Right renal cortex interstitium (tissue), 3 donors: ENCODE measurements around the gene NQO1. TPM values are rescaled to one million over a fixed set of nuclear protein-coding genes. Genes with fewer than 3 reads are reported as not detected.

Experiments used
- DNase-seq, 3 donors: peaks; one replicate each; pipeline ENCODE4 v3.0.0-alpha.2; 2013; ENCODE audit warnings: low read depth in 3 of 3, low spot score in 2 of 3
- polyA plus RNA-seq, 3 donors: library from polyadenylated mRNA; unstranded; fragments of 120-200 nt; gene quantifications; one replicate each; pipeline ENCODE4 v1.2.1, GENCODE V29; 2013; ENCODE audit not compliant: insufficient read length in 3 of 3

The NQO1 gene
- polyA plus RNA-seq, 3 donors = 26.5 to 28.7 (median 28.1) TPM

DNA sequence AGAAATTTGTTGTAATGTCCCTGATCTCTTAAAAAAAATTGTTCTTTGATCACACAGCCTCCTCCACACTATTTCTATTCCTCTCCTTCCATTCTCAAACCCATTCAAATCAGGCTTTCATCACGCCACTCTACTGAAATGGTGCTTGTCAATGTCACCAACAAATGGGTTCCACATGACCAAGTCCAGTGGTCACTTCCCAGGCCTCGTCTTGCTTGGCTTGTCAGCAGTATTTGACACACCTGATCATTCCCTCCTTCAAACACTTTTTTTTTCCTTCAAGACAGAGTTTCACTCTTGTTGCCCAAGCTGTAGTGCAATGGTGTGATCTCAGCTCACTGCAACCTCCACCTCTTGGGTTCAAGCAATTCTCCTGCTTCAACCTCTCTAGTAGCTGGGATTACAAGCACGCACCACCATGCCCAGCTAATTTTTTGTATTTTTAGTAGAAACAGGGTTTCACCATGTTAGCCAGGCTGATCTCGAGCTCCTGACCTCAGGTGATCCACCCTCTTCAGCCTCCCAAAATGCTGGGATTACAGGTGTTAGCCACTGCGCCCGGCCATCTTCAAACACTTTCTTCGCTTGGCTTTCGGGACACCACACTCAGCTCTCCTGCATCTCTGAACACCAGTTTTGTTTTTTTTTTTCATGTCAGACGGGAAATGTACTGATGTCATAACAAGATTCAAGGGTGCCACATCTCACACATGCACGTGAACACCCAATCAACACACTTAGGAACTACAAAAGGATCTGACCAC, 18.3 kb downstream of the NQO1 start:
- no peak for DNase-seq

DNA sequence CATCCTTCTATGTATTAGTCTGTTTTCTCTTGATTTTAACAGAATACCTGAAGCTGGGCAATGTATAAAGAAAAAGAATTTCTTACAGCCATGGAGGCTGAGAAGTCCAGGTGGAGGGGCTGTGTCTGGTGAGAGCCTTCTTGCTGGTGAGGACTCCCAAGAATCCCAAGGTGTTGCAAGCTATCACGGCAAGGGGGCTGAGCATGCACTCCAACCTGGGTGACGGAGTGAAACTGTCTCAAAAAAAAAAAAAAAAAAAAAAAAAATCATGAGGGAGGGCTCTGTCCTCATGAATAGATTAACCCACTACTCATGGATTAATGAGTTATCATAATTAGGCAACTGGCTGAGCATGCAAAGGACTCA, 19.4 kb downstream of the NQO1 start:
- no peak for DNase-seq

DNA sequence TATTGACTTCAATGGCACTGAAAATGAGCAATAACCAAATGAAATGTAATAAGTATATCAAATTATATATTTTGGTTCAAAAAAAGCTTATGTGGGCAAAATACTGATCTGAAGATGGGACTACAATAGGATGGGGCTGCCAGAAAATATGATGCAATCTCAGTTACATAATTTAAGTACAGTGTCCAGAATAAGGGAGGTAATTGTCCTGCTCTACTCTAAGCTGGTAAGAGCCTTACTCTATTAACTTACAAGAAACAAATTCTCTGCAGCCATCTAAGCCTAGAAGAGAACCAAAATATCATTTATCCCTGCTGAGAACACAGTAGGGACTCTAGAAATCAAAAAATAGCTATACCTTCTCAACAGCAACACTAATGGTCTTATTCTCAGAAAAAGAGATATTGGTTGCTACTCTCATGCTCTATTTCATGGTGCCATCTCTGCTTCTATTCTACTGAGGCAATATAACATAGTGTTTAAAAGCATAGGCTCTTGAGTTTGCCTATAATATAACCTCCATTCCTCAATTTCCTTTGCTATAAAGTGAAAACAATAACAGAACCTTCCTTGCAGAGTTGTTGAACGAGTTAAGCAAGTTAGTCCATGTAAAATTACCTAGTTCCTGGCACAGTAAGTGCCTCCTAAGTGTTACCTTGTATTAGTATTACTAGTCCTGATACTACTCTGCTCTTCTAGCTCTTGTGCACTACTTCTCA, 19.9 kb downstream of the NQO1 start:
- DNase-seq = no peak

DNA sequence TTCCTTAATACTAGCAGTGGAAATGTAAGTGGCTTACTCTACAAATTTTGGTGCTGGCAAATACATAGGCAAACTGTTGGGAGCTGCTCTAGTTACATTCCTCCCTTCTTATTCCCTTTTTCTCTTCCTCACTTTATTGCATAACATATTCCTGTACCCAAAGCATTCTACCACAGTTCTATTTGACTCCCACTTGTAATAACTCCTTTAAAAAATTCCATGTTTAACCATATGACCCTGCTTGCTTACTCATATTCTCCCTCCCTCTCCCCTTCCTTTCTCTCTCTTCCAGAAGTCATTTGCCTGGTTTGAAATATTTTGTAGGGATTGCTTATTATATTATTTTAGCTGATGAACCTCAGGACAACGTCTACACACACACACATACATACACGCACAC, 22.7 kb downstream of the NQO1 start:
- no peak for DNase-seq

DNA sequence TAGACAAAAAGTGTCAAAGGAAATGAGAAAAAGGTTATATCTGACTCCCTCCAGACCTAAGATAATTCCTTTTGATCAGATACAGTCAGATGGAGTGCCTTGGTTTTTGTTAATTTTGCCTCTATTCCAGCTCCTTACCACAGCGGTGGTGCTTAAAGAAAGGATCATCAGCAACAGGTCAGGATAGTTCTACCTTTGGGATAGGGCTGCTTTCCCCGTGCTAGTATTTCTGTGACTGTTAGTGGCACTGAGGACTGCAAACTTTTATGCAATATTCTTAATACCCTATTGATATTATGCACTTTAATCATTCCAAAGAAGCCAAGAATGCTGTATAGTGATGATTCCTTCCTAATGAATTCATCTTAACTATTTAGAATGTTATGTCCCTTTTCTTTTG, 24.5 kb downstream of the NQO1 start:
- no peak for DNase-seq

DNA sequence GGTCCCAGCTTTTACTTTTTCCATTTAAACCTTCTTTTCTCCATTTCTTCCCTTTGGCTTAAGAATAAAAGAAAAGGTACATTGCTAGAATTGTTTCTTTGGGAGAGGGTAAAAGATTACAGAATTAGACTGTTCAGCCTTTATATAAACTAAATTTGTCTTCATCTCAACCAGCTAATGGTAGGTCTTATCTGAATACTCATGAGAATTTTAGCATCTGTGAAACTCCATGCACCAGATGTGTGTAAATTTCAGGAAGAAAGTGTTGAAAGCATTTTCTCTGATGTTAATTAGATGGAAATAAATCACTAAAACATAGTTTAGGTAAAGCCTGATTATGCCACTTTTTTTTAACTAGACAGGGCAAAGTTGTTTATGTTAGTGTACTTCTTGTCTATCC, 24.9 kb downstream of the NQO1 start:
- DNase-seq = no peak

DNA sequence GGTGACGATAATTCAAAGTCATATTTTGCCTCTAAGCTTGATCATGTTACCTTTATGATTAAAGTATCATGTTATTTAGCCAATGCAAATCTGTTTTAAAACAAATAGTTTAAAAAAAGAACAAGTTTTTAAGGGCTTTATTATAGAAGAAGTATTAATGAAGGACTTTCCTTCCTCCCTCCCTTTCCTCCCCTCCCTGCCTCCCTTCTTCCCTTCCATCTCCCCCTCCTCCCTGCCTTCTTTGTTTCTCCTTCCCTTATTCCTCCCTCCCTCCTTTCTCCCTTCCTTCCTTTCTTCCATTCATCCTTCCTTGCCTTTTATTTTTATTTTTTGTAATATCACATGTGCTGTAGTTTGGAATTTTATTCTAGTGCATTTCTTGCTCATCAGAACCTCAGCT, 26.4 kb downstream of the NQO1 start:
- DNase-seq = no peak

DNA sequence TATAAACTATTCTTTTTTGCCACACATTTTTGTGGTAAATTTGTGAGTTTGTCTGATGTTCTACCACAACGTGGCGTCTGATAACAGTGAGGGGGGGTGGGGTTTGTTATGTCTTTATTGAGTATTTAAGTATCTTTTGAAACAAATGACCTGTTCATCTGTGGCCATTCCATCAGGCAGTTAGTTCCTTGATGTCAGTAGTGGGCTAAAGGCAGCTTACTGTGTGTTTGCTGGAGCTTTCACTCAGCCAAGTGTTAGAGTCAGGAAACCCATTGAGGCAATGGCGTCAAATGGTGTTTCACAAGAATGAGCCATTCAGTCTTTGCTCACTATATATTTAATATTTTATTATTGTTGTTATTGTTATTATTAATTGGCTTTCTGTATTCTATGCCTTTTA, 28.0 kb downstream of the NQO1 start:
- DNase-seq = no peak

DNA sequence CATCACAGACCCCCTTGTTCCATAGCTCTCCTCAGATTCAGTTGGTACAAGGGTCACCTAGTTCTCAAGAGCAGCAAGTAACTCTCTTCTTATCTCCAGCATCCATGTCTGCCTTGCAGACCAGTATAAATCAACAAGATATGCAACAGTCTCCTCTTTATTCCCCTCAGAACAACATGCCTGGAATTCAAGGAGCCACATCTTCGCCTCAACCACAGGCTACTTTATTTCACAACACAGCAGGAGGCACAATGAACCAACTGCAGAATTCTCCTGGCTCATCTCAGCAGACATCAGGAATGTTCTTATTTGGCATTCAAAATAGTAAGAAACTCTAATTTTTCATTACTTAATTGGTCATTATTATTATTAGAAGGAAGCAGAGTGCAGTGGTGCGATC, 32.4 kb downstream of the NQO1 start:
- no peak for DNase-seq

DNA sequence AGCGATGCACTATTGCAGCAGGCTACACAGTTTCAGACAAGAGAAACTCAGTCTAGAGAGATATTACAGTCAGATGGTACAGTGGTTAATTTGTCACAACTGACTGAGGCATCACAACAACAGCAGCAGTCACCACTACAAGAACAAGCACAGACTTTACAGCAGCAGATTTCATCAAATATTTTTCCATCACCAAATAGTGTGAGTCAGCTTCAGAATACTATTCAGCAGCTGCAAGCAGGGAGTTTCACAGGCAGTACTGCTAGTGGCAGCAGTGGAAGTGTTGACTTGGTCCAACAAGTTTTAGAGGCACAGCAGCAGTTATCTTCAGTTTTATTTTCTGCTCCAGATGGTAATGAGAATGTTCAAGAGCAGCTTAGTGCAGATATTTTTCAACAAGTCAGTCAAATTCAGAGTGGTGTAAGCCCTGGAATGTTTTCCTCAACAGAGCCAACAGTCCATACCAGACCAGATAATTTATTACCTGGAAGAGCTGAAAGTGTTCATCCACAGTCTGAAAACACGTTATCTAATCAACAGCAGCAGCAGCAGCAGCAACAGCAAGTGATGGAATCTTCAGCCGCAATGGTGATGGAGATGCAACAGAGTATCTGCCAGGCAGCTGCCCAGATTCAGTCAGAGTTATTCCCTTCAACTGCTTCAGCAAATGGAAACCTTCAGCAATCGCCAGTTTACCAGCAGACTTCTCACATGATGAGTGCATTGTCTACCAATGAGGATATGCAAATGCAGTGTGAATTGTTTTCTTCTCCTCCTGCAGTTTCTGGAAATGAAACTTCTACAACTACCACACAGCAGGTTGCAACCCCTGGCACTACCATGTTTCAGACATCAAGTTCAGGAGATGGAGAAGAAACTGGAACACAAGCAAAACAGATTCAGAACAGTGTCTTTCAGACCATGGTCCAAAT, 34.1 kb downstream of the NQO1 start:
- no peak for DNase-seq

DNA sequence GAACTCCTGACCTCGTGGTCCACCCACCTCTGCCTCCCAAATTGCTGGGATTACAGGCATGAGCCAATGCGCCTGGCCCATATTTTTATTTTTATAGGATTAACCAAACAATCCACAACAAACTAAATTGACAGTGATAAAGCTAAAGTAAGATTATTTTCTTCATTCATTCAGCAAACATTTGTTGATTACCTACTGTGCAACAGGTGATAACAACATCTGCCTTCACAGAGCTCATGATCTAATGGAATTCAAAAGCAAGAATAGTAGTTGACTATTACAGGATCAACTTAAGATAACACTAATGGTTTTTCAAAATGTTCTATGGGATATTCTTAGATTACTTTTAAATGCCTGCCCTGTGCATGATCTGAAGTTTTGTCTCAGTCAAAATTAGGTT, 37.8 kb downstream of the NQO1 start:
- no peak for DNase-seq

DNA sequence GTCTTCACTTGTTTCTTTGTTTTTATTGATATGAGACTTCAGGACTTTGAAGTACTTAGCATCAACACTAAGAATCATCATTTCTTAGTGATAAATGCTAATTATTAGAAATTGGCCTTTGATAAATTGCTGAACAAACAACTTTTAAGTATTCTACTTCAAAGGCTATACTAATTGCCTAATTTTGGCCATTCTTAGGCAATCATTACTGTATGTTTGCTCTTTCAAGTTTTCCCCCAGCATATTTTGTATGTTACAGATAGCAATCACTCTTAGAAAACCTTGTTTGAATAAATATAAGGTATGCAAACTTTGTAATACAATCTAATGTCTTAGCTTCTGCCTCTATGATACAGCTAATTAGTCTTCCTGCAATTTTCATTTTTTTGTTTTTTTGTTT, 46.0 kb downstream of the NQO1 start:
- no peak for DNase-seq

DNA sequence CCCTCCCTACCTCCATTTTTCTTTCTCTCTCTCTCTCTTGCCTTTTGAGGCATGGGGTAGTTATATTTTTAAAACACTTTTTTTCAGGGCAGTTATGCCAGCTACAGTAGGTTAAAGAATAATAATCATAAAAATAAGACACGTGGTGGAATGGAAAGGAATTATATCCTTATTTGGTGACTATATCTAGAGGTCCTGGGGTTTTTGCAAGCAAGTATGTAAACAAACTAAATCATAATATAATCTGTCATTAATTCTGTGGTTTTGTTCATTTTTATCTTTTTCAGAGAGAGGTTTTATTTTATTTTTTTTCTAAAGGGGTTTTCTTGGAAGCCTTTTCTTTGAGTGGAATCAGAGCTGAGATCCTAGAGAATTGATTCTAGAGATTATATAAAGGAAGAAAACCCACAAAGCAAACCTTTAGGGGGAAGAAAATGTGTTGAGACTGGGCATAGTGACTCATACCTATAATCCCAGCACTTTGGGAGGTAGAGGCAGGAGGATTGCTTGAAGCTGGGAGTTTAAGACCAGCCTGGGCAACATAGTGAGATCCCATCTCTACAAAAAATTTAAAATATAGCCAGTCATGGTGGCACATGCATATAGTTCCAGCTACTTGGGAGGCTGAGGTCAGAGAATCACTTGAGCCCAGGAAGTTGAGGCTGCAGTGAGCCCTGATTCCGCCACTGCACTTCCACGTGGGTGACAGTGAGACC, 53.2 kb downstream of the NQO1 start:
- DNase-seq = no peak

DNA sequence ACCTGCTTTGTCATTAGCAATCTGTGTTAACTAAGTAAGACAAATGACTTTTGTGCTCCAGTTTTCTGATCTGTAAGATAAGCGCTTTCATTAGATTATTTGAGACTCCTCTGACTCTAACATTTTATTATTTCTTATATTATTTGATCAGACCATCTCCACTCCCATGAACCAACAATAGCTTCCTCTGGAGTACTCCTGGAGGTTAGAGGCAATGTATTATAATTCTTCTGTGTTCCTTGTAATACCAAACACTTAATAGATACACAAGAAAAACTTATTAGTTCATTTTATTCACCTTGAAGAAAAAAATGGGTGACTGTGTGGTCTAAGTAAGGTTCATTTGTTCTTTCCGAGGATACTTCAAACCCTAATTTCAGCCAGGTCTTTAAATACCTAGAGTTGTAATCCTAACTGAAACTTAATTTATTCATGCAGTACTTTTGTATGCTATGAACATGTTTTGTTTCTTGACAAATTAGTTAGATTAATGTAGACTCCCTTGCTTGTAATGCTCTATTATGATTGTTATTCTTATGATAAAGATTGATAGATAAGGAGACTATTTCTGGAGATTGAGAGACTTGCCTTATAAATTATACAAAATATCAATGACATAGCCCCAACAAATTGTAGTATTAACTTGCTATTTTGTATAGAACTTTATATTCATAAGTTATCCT, 53.9 kb downstream of the NQO1 start:
- DNase-seq = no peak

DNA sequence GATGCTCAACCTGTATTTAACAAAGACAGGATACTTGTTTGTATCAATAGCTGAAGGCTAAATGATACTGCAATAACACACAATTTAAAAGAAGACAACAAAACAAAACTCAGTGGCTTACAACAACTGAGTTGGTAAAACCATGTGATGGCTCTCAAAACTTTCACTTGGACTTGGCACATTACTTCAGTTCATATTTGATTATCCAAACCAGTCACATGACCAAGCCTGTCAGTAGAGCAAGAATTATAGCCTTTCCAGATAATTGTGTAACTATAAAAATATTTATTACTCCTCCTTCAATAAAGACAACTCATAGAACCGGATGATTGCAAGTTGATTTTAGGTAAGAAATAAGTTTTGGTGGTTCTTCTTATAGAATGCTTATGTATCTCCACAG, 56.8 kb downstream of the NQO1 start:
- no peak for DNase-seq

DNA sequence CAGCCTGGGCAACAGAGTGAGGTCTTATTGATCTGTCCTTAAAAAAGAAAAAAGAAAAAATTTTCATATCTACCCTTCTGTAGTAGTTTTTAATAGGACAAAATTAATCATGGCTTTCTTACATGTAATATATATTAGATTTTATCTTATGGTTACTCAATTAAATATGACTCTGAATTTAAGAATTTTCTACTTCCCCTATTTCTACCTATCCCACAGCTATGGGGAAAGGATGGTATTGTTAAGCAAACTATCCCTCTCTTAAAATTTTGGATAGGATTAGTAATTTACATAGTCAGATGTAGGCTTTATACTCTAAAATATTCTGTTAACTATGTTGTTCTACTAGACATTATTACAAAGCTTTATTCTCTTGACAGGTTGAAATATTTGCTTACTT, 62.5 kb downstream of the NQO1 start:
- DNase-seq = no peak

DNA sequence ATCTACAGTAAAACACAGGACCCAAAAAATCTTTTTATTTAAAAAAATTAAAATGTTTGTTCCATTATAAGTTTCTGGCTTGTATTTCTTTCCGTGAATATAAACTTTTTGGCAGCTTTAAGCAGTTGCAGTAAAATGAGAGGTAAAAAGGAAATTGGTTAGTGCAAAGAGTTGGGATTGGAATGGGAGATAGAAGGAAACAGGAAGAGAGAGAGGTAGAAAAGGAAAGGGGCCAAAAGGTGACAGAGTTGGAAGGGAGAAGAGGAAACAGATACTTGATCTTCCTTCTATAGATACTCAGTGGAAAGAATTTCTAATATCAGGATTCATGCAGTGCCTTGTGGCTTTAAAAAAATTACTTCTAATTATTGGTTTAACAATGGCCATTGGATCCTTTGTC, 63.5 kb downstream of the NQO1 start:
- no peak for DNase-seq

DNA sequence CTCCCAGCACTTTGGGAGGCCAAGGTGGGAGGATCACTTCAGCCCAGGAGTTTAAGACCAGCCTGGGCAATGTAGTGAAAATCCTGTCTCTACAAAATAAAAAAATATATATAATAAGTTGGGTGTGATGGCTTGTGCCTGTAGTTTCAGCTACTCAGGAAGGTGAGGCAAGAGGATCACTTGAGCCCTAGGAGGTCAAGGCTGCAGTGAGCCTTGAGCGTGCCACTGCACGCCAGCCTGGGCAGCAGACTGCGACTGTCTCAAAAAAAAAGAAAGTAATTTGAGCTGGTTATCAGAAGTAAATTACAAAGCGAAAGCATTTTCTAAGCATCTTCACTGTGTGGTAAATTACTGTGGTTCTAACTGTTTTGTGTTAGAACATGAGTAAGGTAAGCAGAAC, 66.2 kb downstream of the NQO1 start:
- DNase-seq = no peak
